NB4 (cell line): ENCODE results near the gene STK24.

Source experiments
- DNase-seq: peaks from one replicate; pipeline ENCODE4 v3.0.0; 2010; ENCODE audit warnings: low read depth
- H3K4me3 ChIP-seq: one replicate; pipeline ENCODE4 v1.5.1; 2011; ENCODE audit warnings: mild to moderate bottlenecking, low read depth, low read length, moderate library complexity
- MYC ChIP-seq: IDR thresholded peaks from 2 replicates; pipeline ENCODE4 v1.6.1; 2011; ENCODE audit warnings: low read depth, low read length
- POLR2A ChIP-seq: IDR thresholded peaks from 2 replicates; pipeline ENCODE4 v1.6.1; 2011; ENCODE audit warnings: mild to moderate bottlenecking; ENCODE audit not compliant: insufficient read length; ENCODE audit errors: extremely low read depth
- TF ChIP-seq, protein P1 (sequence below): IDR thresholded peaks from 2 replicates; pipeline ENCODE4 v1.6.1; 2011; ENCODE audit warnings: low read depth, low read length
- TF ChIP-seq, protein P2 (sequence below): IDR thresholded peaks from one replicate; pipeline ENCODE4 v1.5.1; 2012; ENCODE audit warnings: low read depth, low read length

The STK24 gene

DNA sequence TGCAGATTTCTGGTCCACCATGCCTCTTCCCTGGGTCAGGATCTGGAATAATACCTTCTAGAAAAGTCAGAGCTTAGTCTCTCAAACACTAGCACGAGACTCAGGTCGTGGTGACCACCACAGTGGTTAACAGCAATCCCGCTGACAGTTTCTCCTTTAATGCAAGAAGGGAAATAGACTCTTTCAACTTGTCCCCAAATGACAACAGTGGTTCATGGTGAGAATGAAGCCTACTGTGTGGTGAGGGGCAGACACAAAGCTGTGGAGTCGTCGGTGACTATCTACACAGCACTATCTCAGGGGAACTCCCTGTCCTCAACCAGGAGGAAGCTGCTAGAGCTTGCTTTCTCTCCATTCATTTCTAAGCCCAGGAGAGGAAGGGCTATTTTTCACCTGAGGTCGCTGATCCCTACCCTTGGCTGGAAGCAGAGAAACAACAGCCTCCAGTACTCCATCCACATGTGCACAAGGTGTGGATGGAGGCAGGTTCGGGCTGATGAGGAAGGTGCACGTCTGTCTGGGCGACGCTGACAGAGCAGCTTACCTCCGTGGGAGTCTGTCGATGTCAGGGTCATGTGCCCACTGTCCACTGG lies 72.4 kb downstream of the STK24 start:
- peak; percentile 53 for DNase-seq
- H3K4me3 ChIP-seq, result no peak overlapping the region

DNA sequence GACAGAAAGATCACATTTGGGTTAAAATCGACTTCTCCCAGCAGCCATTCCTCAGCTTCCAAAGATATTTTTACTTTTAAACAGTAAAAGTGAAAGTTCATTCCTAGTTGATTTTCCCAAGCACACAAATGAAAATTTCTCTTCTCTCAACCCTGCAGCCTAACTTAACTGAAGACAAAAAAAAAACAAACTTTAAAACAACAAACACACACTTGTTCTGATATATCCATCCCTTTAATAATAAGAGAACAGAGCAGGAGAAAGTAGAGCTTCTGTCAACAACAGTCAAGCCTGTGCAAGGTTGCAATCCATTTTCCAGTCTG lies 72.9 kb downstream of the STK24 start:
- TF ChIP-seq POLR2A, result no peak
- TF ChIP-seq, protein P1, sequence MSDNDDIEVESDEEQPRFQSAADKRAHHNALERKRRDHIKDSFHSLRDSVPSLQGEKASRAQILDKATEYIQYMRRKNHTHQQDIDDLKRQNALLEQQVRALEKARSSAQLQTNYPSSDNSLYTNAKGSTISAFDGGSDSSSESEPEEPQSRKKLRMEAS, result no peak
- TF ChIP-seq, protein P2, sequence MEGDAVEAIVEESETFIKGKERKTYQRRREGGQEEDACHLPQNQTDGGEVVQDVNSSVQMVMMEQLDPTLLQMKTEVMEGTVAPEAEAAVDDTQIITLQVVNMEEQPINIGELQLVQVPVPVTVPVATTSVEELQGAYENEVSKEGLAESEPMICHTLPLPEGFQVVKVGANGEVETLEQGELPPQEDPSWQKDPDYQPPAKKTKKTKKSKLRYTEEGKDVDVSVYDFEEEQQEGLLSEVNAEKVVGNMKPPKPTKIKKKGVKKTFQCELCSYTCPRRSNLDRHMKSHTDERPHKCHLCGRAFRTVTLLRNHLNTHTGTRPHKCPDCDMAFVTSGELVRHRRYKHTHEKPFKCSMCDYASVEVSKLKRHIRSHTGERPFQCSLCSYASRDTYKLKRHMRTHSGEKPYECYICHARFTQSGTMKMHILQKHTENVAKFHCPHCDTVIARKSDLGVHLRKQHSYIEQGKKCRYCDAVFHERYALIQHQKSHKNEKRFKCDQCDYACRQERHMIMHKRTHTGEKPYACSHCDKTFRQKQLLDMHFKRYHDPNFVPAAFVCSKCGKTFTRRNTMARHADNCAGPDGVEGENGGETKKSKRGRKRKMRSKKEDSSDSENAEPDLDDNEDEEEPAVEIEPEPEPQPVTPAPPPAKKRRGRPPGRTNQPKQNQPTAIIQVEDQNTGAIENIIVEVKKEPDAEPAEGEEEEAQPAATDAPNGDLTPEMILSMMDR, result no peak
- TF ChIP-seq MYC, result no peak
- DNase-seq, result no peak
- peak overlapping the region; percentile 22 for H3K4me3 ChIP-seq

More for the DNA sequence above, 72.4 kb downstream of the STK24 start:
- TF ChIP-seq MYC (no peak), POLR2A (no peak)
- TF ChIP-seq, protein P1, result no peak
- TF ChIP-seq, protein P2, result no peak

DNA sequence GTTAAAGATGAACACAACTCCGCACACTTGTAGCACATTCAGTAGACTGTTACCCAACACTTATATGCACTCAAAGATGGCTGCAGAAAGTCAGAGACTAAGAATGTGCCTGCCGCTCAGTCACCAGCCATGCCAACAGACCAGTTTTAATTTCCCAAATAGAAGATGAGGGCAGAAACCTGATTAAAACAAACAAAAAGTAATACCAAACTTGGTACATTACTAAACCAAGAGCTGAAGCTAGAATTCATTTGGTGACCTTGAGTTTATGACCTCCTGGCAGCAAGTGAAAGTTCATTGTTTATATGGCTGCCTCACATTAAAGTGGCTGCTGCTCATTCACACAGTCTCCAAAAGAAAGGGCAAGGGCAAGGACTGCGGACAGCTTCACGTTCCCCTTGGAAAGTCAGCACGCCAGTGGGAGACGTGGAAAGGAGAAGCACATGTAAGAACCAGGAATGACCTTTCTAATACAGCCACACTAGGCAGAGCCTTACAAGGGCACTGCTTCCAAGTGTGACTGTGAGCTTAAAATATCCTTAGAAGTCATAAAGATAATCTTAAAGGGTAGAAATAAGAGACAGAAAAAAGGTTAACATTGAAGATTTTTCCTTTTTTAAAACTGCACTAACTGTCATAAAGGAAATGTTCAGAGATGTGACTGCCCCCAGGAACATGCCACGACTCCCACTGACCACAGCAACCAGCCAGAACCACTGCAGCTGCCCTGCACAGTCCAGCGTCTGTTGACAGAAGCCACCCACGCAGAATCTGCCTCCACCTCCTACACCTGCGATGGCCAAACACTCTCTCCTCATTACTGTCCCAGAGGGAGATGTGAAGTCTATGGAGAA lies 73.5 kb downstream of the STK24 start:
- TF ChIP-seq MYC (peak; percentile 41; the same call in 1 of the 2 replicates), POLR2A (no peak)
- TF ChIP-seq, protein P2, result no peak
- TF ChIP-seq, protein P1, result 0 out of 2 replicates have a peak, but pooled peaks have one; percentile 18
- H3K4me3 ChIP-seq, result peak overlapping the region; percentile 22
- peak; percentile 65 for DNase-seq

DNA sequence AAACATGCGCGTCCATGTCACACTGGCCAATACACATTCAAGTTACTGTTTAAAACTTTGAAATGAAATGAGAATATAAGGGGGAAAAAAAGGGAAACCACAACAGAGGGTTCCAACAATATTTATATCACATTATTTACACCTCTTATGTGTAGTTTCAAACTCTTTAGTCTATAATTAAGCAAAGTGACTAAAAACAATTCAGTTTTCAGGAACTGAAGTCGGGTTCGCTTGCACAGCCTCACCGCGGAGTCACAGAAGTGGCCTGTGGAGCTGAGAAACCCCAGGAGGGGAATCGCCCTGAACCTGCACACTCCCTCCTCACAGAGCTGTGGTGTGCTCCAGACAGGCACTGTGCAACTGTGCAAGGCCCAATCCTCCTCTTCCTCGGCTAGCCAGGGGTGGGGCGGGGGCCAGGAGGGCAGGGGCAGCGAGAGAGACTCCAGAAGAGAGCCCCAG lies 75.9 kb downstream of the STK24 start:
- TF ChIP-seq, protein P1, result no peak
- TF ChIP-seq, protein P2, result no peak
- no peak for TF ChIP-seq MYC
- no peak for TF ChIP-seq POLR2A
- no peak overlapping the region for H3K4me3 ChIP-seq
- peak; percentile 30 for DNase-seq

DNA sequence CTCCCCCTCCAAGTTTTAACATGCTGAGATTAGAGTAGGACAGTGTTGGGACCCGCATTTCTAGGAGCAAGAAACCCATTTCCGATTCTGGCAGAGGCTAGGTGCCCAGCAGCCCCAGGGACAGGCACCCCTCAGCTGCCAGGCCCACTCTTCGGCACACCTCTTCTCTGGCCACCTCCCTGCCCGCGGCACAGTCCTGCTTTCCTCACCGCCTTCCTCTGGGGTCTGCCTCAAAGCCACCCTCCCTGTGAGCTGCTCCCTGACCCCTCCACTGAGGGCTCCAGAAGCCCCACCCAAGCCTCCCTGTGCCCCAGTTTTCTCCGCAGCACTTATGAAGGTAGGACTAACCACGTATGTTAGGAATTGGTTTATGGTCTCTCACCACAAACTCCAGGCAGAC lies 79.9 kb downstream of the STK24 start:
- DNase-seq, result no peak
- H3K4me3 ChIP-seq, result no peak overlapping the region
- TF ChIP-seq, protein P1, result no peak
- TF ChIP-seq MYC (no peak), POLR2A (no peak)
- TF ChIP-seq, protein P2, result no peak
